NB4 (cell line): Measurements from ENCODE around the gene GAB2.

Experiments
- DNase-seq: peaks from one replicate; pipeline ENCODE4 v3.0.0; 2010; ENCODE audit warnings: low read depth
- H3K4me3 ChIP-seq: one replicate; pipeline ENCODE4 v1.5.1; 2011; ENCODE audit warnings: mild to moderate bottlenecking, low read depth, low read length, moderate library complexity
- CTCF ChIP-seq: IDR thresholded peaks from one replicate; pipeline ENCODE4 v1.5.1; 2012; ENCODE audit warnings: low read depth, low read length
- MYC ChIP-seq: IDR thresholded peaks from 2 replicates; pipeline ENCODE4 v1.6.1; 2011; ENCODE audit warnings: low read depth, low read length
- POLR2A ChIP-seq: IDR thresholded peaks from 2 replicates; pipeline ENCODE4 v1.6.1; 2011; ENCODE audit warnings: mild to moderate bottlenecking; ENCODE audit not compliant: insufficient read length; ENCODE audit errors: extremely low read depth
- TF ChIP-seq, protein P1 (sequence below): IDR thresholded peaks from 2 replicates; pipeline ENCODE4 v1.6.1; 2011; ENCODE audit warnings: low read depth, low read length

Gene GAB2

GRCh38 chr11:78312712-78313111, 104.9 kb downstream of the GAB2 start:
- H3K4me3 ChIP-seq: no peak overlapping the region
- DNase-seq: no peak
- TF ChIP-seq, protein P1, sequence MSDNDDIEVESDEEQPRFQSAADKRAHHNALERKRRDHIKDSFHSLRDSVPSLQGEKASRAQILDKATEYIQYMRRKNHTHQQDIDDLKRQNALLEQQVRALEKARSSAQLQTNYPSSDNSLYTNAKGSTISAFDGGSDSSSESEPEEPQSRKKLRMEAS: no peak
- TF ChIP-seq CTCF: no peak
- TF ChIP-seq MYC: 0 out of 2 replicates have a peak, but pooled peaks have one; percentile 9

DNA sequence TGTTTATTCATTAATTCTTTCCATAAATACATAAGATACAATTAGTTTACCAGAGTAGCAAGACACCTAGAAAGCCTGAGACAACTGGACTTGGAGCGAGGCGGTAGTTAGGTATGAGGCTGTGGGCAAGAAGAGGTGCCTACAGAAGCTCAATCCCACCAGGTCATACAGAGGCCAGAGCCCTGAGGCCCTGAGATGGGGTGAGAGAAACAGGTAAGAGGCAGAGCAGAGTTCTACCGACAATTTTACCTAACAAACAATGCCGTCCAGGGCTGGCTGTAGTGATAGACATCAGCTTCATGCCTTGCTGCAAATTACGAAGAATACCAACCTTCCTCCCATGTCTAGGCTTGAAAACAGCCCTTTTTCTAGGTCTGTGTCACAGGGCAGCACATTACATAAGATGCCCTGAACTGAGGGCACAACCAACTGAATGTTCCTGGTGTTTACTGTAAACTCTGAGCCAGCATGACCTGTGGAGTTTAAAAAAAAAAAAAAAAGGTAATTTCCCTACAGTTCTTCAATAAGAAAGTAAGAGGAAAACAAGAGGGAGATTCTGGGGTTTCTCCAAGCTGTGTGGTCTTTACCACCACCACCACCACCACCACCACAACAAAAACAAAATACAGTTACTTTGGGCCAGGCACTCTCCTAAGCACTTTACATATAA, 105.8 kb downstream of the GAB2 start:
- peak; percentile 28 for DNase-seq
- TF ChIP-seq POLR2A: no peak
- no peak for TF ChIP-seq MYC
- TF ChIP-seq, protein P1: no peak
- no peak for TF ChIP-seq CTCF

GRCh38 chr11:78310500-78310909, 107.1 kb downstream of the GAB2 start:
- TF ChIP-seq MYC: no peak
- no peak for TF ChIP-seq CTCF
- no peak for TF ChIP-seq POLR2A
- TF ChIP-seq, protein P1: no peak
- H3K4me3 ChIP-seq: no peak overlapping the region
- DNase-seq: no peak

More for the DNA sequence above, 105.8 kb downstream of the GAB2 start:
- no peak overlapping the region for H3K4me3 ChIP-seq

GRCh38 chr11:78304201-78304600, 113.4 kb downstream of the GAB2 start:
- H3K4me3 ChIP-seq: no peak overlapping the region
- no peak for TF ChIP-seq POLR2A
- TF ChIP-seq, protein P1: no peak
- TF ChIP-seq MYC: no peak
- TF ChIP-seq CTCF: no peak
- DNase-seq: no peak

DNA sequence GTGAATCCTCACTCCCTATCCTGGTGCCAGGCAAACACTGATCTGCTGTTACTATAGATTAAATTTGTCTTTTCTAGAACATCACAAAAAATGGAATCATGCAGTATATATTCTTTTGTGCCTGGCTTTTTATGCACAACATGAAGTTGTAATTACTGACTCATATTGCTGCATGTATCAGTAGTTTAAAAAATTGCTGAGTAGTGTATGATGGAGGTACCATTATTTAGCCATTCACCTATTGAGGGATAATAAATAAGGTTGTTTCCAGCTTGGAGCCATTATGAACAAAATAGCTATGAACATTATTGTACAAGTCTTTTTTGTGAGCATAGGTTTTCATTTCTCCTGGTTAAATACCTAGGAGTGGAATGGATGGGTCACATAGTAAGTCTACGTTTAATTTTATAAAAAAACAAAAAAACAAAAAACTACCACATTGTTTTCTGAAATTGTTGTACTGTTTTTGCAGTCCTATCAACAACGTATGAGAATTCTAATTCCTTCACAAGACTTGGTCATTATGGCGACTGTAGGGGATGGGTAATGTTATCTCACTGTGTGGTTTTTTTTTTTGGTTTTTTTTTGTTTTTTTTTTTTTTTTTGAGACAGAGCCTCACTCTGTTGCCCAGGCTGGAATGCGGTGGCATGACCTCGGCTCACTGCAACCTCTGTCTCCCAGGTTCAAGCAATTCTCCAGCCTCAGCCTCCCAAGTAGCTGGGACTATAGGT, 117.3 kb downstream of the GAB2 start:
- DNase-seq: no peak
- H3K4me3 ChIP-seq: no peak overlapping the region
- TF ChIP-seq MYC (no peak), CTCF (no peak), POLR2A (no peak)
- TF ChIP-seq, protein P1: no peak
